Stimulated activated CD4-positive, alpha-beta T cell treated with anti-CD3 and anti-CD28 coated beads, TNF-alpha, amount 100 ng/mL, for 1 hour (primary cell): ENCODE measurements around the gene PARP4.
"Not testable (repeated sequence)": the region's sequence is repeated elsewhere in the genome, so short reads cannot be mapped to it uniquely, and the experiment has no call there.

ENCODE experiments used
- DNase-seq, 3 donors: peaks; one replicate each; pipeline ENCODE4 v3.0.0-alpha.2; 2020; ENCODE audit warnings: low read depth in 3 of 3, low spot score in 1 of 3

The PARP4 gene

GRCh38 chr13:24452044-24452443 lies 60.5 kb downstream of the PARP4 start:
- no peak for DNase-seq

- DNase-seq = no peak
These were observed 62.0 kb downstream of the PARP4 start for GRCh38 chr13:24450530-24450929.

GRCh38 chr13:24444851-24445250 lies 67.7 kb downstream of the PARP4 start:
- not testable (repeated sequence) for DNase-seq

- no peak for DNase-seq
These were observed 69.2 kb downstream of the PARP4 start for GRCh38 chr13:24443366-24443765.

GRCh38 chr13:24426045-24426444 lies 86.5 kb downstream of the PARP4 start:
- not testable (repeated sequence) for DNase-seq

GRCh38 chr13:24419668-24420067 lies 92.9 kb downstream of the PARP4 start:
- not testable (repeated sequence) for DNase-seq

- no peak for DNase-seq
These were observed 104.7 kb downstream of the PARP4 start for GRCh38 chr13:24407844-24408243.

GRCh38 chr13:24406524-24406923 lies 106.1 kb downstream of the PARP4 start:
- no peak for DNase-seq

GRCh38 chr13:24396821-24397220 lies 115.8 kb downstream of the PARP4 start:
- no peak for DNase-seq

- DNase-seq = no peak
These were observed 119.6 kb downstream of the PARP4 start for GRCh38 chr13:24392972-24393371.

GRCh38 chr13:24391771-24392683 lies 120.6 kb downstream of the PARP4 start:
- not testable (repeated sequence) for DNase-seq

- DNase-seq = not testable (repeated sequence)
These were observed 121.8 kb downstream of the PARP4 start for GRCh38 chr13:24390795-24391194.

- no peak for DNase-seq
These were observed 123.1 kb downstream of the PARP4 start for GRCh38 chr13:24389506-24389905.

- DNase-seq = not testable (repeated sequence)
These were observed 123.8 kb downstream of the PARP4 start for GRCh38 chr13:24388743-24389142.

GRCh38 chr13:24386816-24387708 lies 125.5 kb downstream of the PARP4 start:
- no peak for DNase-seq

- DNase-seq = no peak
These were observed 126.7 kb downstream of the PARP4 start for GRCh38 chr13:24385902-24386301.

- not testable (repeated sequence) for DNase-seq
These were observed 127.6 kb downstream of the PARP4 start for GRCh38 chr13:24384946-24385345.

GRCh38 chr13:24384091-24384490 lies 128.5 kb downstream of the PARP4 start:
- DNase-seq = not testable (repeated sequence)

- DNase-seq = no peak
These were observed 130.9 kb downstream of the PARP4 start for GRCh38 chr13:24381541-24382265.

GRCh38 chr13:24380881-24381280 lies 131.7 kb downstream of the PARP4 start:
- DNase-seq = not testable (repeated sequence)

- DNase-seq = not testable (repeated sequence)
These were observed 132.4 kb downstream of the PARP4 start for GRCh38 chr13:24380227-24380626.
